NT2/D1 (cell line): ENCODE measurements around the gene TMPRSS15.
A peak's percentile ranks its signal among the peaks of the same experiment; 100 is the strongest.

Experiments used
- DNase-seq: peaks from one replicate; pipeline ENCODE4 v3.0.0-alpha.2; 2011; ENCODE audit warnings: low read depth, low spot score
- H3K27me3 ChIP-seq: 2 replicates; pipeline ENCODE4 v1.6.0; 2011; ENCODE audit warnings: mild to moderate bottlenecking; ENCODE audit not compliant: insufficient read length, insufficient read depth
- H3K36me3 ChIP-seq: 2 replicates; pipeline ENCODE4 v1.6.1; 2011; ENCODE audit warnings: mild to moderate bottlenecking, low read length, mixed read lengths; ENCODE audit not compliant: insufficient read depth, insufficient read length
- H3K4me1 ChIP-seq: 2 replicates; pipeline ENCODE4 v1.5.1; 2011; ENCODE audit not compliant: insufficient read depth, insufficient read length
- H3K4me3 ChIP-seq: 2 replicates; pipeline ENCODE4 v1.5.1; 2011; ENCODE audit warnings: low read depth; ENCODE audit not compliant: insufficient read length
- H3K9ac ChIP-seq: 2 replicates; pipeline ENCODE4 v1.6.0; 2011; ENCODE audit warnings: low read depth; ENCODE audit not compliant: insufficient read length
- H3K9me3 ChIP-seq: 2 replicates; pipeline ENCODE4 v1.5.1; 2011; ENCODE audit warnings: mild to moderate bottlenecking, low read length; ENCODE audit not compliant: insufficient read depth
- SUZ12 ChIP-seq: IDR thresholded peaks from 2 replicates; pipeline ENCODE4 v1.6.1; 2011; ENCODE audit not compliant: insufficient read length, insufficient read depth; ENCODE audit errors: extremely low read depth
- YY1 ChIP-seq: IDR thresholded peaks from 2 replicates; pipeline ENCODE4 v1.6.1; 2011; ENCODE audit not compliant: insufficient read length, insufficient read depth
- ZNF274 ChIP-seq: IDR thresholded peaks from 2 replicates; pipeline ENCODE4 v1.6.1; 2011; ENCODE audit warnings: mild to moderate bottlenecking, low read depth, low read length

TMPRSS15 gene

DNA sequence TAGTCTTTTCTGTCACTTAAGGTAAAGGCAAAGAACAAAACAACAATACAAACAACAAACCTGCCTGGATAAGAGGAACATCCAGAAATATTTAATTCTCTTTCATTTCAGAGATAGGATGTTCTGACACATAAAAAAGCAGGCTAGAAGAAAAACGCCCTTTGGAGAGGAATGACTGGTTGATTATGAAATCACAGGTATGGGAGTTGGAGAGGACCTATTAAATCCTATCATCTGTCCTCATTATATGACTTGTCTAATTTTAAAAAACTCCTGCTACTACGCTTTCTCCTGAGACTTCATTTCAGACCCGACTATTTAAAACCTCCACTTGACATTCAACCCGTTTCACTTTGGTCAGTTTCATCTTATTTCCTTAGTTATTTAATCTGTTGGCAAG, 54.1 kb downstream of the TMPRSS15 start:
- H3K9ac ChIP-seq, result no peak overlapping the region
- no peak for TF ChIP-seq ZNF274
- no peak for TF ChIP-seq YY1
- no peak for TF ChIP-seq SUZ12
- H3K36me3 ChIP-seq, result no peaks in the 10 kb centered on the region
- H3K27me3 ChIP-seq, result no peaks in the 10 kb centered on the region
- no peaks in the 10 kb centered on the region for H3K4me1 ChIP-seq
- H3K4me3 ChIP-seq, result no peak overlapping the region
- no peak for DNase-seq
- H3K9me3 ChIP-seq, result no peaks in the 10 kb centered on the region

DNA sequence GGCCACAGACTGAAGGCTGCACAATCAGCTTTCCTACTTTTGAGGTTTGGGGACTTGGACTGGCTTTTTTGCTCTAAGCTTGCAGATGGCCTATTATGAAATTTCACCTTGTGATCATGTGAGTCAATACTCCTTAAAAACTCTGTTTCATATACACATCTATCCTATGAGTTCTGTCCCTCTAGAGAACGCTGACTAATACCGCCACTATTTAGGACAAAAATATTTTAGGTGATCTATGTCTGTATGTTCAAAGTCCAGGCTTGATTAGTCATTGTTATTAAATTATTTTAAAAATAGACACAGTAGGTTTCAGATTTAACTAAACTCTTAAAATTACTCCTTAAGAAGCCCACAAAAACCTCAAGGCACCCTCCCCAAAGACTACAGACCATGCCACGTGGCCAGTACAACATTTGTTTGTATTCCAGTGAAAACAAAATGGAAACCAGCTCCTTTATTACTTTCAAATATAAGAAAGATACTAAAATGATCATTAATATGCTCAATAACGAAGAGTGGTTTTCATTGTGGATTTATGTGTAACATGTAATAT, 63.1 kb downstream of the TMPRSS15 start:
- H3K9me3 ChIP-seq, result no peaks in the 10 kb centered on the region
- no peak overlapping the region for H3K9ac ChIP-seq
- H3K36me3 ChIP-seq, result no peaks in the 10 kb centered on the region
- H3K4me1 ChIP-seq, result no peaks in the 10 kb centered on the region
- H3K27me3 ChIP-seq, result no peaks in the 10 kb centered on the region
- DNase-seq, result no peak
- no peak for TF ChIP-seq ZNF274
- no peak for TF ChIP-seq SUZ12
- TF ChIP-seq YY1, result no peak
- H3K4me3 ChIP-seq, result no peak overlapping the region

GRCh38 chr21:18335651-18336236, 67.8 kb downstream of the TMPRSS15 start:
- Histone ChIP-seq H3K4me3 (no peak overlapping the region), H3K9me3 (no peaks in the 10 kb centered on the region), H3K4me1 (no peaks in the 10 kb centered on the region), H3K9ac (no peak overlapping the region), H3K27me3 (no peaks in the 10 kb centered on the region), H3K36me3 (no peaks in the 10 kb centered on the region)
- no peak for DNase-seq
- TF ChIP-seq SUZ12 (no peak), YY1 (no peak), ZNF274 (no peak)

DNA sequence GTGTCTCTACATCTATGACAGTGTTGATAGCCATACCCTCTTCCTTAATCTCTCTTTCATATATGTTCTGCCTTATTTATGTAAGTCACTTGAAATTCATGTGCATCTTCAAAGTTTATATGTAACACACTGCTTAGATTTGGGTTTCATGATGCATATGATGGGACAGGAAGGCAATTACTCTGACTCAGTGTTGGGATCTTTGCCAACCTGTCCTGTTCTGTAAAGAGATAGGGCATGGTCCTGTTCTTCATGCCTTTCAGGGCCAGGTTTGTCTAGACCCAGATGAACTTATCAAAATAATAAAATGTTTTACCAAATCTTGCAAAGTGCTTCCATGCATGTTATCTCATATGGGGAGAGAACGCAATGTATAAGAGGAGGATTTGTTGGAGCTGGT, 69.5 kb downstream of the TMPRSS15 start:
- DNase-seq, result no peak
- no peaks in the 10 kb centered on the region for H3K36me3 ChIP-seq
- no peak overlapping the region for H3K9ac ChIP-seq
- H3K4me3 ChIP-seq, result no peak overlapping the region
- TF ChIP-seq ZNF274 (no peak), SUZ12 (no peak), YY1 (no peak)
- no peaks in the 10 kb centered on the region for H3K9me3 ChIP-seq
- H3K4me1 ChIP-seq, result no peaks in the 10 kb centered on the region
- H3K27me3 ChIP-seq, result no peaks in the 10 kb centered on the region

GRCh38 chr21:18318156-18318555, 85.4 kb downstream of the TMPRSS15 start:
- Histone ChIP-seq H3K4me1 (no peaks in the 10 kb centered on the region), H3K4me3 (no peak overlapping the region), H3K9me3 (peaks cover 11% of the 10 kb centered on the region), H3K27me3 (no peaks in the 10 kb centered on the region), H3K36me3 (no peaks in the 10 kb centered on the region), H3K9ac (no peak overlapping the region)
- TF ChIP-seq SUZ12 (no peak), ZNF274 (no peak), YY1 (no peak)
- DNase-seq, result no peak

- peak; percentile 15 for DNase-seq
- no peaks in the 10 kb centered on the region for H3K36me3 ChIP-seq
- H3K4me1 ChIP-seq, result no peaks in the 10 kb centered on the region
- H3K9me3 ChIP-seq, result no peaks in the 10 kb centered on the region
- H3K9ac ChIP-seq, result no peak overlapping the region
- no peak for TF ChIP-seq ZNF274
- no peak for TF ChIP-seq YY1
- TF ChIP-seq SUZ12, result no peak
- H3K4me3 ChIP-seq, result no peak overlapping the region
- no peaks in the 10 kb centered on the region for H3K27me3 ChIP-seq
Measured at GRCh38 chr21:18298228-18298627, 105.4 kb downstream of the TMPRSS15 start.

GRCh38 chr21:18294100-18294499, 109.5 kb downstream of the TMPRSS15 start:
- no peak for DNase-seq
- no peaks in the 10 kb centered on the region for H3K36me3 ChIP-seq
- H3K4me3 ChIP-seq, result no peak overlapping the region
- no peak overlapping the region for H3K9ac ChIP-seq
- H3K4me1 ChIP-seq, result no peaks in the 10 kb centered on the region
- no peaks in the 10 kb centered on the region for H3K27me3 ChIP-seq
- no peak for TF ChIP-seq ZNF274
- TF ChIP-seq YY1, result no peak
- no peak for TF ChIP-seq SUZ12
- H3K9me3 ChIP-seq, result no peaks in the 10 kb centered on the region

DNA sequence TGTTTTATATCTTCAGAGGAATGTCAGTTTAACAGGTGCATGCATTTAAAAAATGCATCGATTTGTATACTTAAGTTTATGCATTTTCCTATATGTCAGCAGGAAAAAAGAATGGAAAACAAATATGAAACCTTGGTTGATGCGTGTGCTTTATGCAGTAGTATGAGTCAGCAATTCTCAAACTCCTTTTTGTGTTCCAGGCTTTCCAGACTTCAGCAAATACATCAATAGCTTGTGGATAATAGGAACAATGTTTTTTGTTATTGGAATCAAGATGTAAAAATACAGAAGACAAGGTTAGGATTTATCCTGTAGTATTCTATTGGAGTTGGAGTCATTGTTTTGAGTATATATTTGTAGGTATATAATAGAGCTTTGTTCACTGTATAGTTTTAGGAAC, 113.7 kb downstream of the TMPRSS15 start:
- H3K4me3 ChIP-seq, result no peak overlapping the region
- TF ChIP-seq SUZ12, result no peak
- no peak for TF ChIP-seq ZNF274
- no peak overlapping the region for H3K9ac ChIP-seq
- DNase-seq, result no peak
- H3K4me1 ChIP-seq, result no peaks in the 10 kb centered on the region
- H3K36me3 ChIP-seq, result no peaks in the 10 kb centered on the region
- H3K27me3 ChIP-seq, result no peaks in the 10 kb centered on the region
- no peaks in the 10 kb centered on the region for H3K9me3 ChIP-seq
